Measurements from ENCODE around the gene UNC5B.

The UNC5B gene

GRCh38 chr10:71290331-71290730, 78.0 kb downstream of the UNC5B start:
- no peak overlapping the region for H3K27ac ChIP-seq
- no peak for TF ChIP-seq ZFX (IDR thresholded peaks at IDR 0.05)
- no peak for TF ChIP-seq CTCF (conservative IDR thresholded peaks at IDR 0.05)

- H3K27ac ChIP-seq = no peak overlapping the region
- TF ChIP-seq ZFX (IDR thresholded peaks at IDR 0.05) = no peak
- TF ChIP-seq CTCF (conservative IDR thresholded peaks at IDR 0.05) = no peak
Observed at GRCh38 chr10:71290806-71291527, 78.6 kb downstream of the UNC5B start.

- TF ChIP-seq ZFX (IDR thresholded peaks at IDR 0.05) (no peak), CTCF (conservative IDR thresholded peaks at IDR 0.05) (no peak)
- H3K27ac ChIP-seq = no peak overlapping the region
Observed at GRCh38 chr10:71291528-71291900, 79.1 kb downstream of the UNC5B start.

GRCh38 chr10:71292624-71293445, 80.5 kb downstream of the UNC5B start:
- TF ChIP-seq CTCF (conservative IDR thresholded peaks at IDR 0.05) (no peak), ZFX (IDR thresholded peaks at IDR 0.05) (no peak)

GRCh38 chr10:71293446-71294084, 81.2 kb downstream of the UNC5B start:
- H3K27ac ChIP-seq = no peak overlapping the region
- TF ChIP-seq ZFX (IDR thresholded peaks at IDR 0.05) (no peak), CTCF (conservative IDR thresholded peaks at IDR 0.05) (no peak)

More at GRCh38 chr10:71292624-71293445, 80.5 kb downstream of the UNC5B start:
- H3K27ac ChIP-seq = no peak overlapping the region

- H3K27ac ChIP-seq = no peak overlapping the region
- TF ChIP-seq ZFX (IDR thresholded peaks at IDR 0.05) (no peak), CTCF (conservative IDR thresholded peaks at IDR 0.05) (no peak)
Observed at GRCh38 chr10:71294091-71294561, 81.8 kb downstream of the UNC5B start.

- H3K27ac ChIP-seq = no peak overlapping the region
- TF ChIP-seq CTCF (conservative IDR thresholded peaks at IDR 0.05) (no peak), ZFX (IDR thresholded peaks at IDR 0.05) (no peak)
Observed at GRCh38 chr10:71294856-71295255, 82.5 kb downstream of the UNC5B start.
